HG03575 (cell line): ENCODE data around the gene PCA3.

Experiments
- ATAC-seq: cut with Tn5 transposase; IDR thresholded peaks from one replicate; pipeline ENCODE4 v1.9.1; 2021; ENCODE audit not compliant: unreplicated experiment, insufficient number of reproducible peaks, low FRiP score; ENCODE audit errors: extremely low read depth

PCA3 gene

DNA sequence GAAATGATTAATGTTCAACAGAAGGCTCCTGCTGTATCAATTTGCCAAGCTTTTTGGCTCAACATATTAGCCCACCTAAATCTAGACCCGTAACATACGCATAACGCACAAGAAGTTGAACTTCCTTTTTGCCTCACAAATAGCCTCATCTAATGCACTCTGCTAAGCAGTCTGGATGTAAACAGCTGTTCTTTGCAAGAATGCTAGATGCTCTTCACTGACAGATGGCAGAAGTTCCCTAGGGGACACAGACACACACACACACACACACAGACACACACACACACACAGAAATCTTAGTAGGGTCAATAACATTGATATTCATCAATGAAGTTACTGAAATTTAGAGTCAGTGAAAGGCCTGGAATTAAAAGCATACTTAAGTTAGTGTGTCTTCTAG is 13.2 kb upstream of the PCA3 start:
- no peak for ATAC-seq

DNA sequence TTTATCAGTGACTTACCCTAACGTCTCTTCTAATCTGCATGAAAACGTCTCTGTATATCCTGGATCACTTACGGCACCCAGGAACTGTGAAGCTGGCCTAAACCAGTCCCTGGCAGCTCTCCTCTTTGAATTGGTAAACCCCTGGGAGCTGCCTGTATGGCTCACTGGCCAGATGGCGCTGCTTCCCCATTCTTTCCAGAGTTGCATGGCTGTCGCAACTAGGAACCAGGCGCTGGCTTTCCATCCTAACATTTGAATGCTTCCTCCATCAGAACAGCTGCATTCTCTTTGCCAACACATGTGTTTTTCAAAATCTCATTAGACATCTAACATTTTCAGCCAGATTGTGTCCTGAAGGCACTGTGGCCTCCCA is 8.0 kb upstream of the PCA3 start:
- no peak for ATAC-seq

DNA sequence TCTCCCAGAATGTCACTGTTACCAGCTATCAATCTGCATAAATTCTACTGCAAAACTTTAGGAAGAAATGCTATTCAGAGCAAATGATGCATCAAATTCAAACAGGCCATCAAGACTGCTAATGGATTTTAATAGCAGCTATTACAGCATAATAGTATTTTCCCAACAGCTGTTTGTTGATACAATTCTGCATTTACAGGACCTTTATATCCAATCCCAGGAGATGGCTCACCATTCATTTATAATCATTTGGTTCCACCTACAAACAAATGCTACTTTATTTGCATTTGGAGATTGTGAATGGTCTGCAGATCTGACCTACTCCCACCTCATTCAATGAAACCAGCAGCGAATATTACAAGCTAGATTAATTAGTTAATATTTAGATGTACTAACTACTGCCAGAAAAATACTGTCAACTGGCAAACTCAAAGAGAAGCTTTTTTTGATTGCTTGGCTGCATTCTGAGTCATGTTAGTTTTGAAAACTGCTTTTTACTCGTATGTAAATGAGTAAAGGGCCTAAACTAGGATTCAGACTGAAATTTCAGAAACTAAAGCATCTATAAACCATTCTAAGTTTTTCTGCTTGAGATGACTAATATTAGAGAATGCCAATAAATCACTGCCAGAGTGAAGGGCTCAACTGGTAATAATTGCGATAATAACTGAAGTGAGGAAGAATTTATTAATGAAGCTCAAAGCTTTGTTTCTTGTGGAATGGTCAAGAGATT is 7.1 kb upstream of the PCA3 start:
- no peak for ATAC-seq

GRCh38 chr9:76758476-76758875 is 5.8 kb upstream of the PCA3 start:
- no peak for ATAC-seq

DNA sequence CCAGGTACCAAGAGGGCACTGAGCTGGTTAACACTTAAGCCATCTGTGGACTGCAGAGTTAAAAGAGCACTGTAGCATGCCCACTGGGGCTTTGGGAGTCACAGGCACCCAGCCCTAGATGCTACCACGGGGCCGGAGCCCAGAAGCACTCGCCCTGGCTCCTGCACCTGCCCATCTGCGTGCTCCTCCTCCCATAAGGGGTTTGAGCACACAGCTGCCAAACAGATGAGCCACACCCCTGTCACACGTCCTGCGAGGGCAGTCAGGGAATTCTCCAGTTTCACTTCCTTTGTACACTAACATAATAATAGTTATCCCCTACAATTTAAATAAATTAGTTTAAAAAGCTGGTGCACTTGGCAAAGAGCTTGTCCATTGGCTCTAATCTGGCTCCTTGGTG is 4.5 kb upstream of the PCA3 start:
- no peak for ATAC-seq

GRCh38 chr9:76761448-76761847 is 2.8 kb upstream of the PCA3 start:
- no peak for ATAC-seq

GRCh38 chr9:76766126-76766525 is 1.9 kb downstream of the PCA3 start:
- no peak for ATAC-seq

DNA sequence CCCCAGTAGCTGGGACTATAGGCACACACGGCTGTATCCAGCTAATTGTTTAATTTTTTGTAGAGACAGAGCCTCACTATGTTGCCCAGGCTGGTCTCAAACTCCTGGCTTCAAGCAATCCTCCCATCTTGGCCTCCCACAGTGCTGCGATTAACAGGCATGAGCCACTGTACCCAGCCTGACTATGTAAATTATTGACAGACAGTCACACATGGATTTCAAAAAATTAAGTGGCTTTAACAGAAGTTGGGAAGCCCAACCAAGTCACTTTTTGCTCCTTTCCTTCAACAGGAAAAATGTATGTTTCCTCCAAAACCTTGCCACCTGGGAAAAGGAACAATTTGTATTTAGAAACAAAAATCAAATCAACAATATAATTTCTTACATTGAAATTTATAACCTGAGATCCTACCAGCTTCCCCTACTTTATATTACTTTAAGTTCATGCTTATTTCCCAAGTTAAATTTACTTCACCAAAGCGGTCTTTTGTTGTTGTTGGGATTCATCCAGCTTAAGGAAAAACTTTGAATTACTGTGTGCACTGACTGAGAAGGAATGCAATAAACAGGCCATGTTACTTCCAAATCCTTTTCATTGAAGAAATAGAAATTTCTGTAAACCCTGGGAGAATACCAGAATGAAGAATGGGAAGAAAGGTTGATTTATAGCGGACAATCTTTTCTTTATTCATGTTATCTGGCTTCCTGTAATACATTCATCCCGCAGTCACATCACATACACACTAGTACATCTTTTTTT is 8.6 kb downstream of the PCA3 start:
- ATAC-seq = no peak

DNA sequence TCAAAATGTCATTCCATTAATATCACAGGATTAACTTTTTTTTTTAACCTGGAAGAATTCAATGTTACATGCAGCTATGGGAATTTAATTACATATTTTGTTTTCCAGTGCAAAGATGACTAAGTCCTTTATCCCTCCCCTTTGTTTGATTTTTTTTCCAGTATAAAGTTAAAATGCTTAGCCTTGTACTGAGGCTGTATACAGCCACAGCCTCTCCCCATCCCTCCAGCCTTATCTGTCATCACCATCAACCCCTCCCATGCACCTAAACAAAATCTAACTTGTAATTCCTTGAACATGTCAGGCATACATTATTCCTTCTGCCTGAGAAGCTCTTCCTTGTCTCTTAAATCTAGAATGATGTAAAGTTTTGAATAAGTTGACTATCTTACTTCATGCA is 20.6 kb downstream of the PCA3 start:
- no peak for ATAC-seq

DNA sequence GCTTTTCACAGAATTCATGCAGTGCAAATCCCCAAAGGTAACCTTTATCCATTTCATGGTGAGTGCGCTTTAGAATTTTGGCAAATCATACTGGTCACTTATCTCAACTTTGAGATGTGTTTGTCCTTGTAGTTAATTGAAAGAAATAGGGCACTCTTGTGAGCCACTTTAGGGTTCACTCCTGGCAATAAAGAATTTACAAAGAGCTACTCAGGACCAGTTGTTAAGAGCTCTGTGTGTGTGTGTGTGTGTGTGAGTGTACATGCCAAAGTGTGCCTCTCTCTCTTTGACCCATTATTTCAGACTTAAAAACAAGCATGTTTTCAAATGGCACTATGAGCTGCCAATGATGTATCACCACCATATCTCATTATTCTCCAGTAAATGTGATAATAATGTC is 21.3 kb downstream of the PCA3 start:
- no peak for ATAC-seq

DNA sequence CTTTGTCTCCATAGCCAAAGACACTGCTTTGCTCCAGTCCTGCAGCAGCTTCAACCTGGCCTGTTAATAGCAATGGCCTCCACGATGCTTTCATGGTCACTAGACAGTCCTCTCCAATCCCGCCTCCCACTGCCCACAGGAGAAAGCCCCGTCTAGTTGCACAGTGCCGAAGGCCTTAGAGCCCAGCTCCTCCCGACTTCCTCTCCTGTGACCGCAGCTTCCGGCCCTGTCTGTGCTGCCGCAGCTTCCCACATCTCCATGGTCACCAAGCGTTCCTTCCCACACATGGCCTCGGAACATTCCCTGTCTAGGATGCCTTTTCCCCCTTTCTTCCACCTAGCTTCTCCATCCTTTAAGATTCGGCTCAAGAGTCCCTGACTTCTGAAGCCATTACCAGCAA is 23.4 kb downstream of the PCA3 start:
- ATAC-seq = no peak

GRCh38 chr9:76789840-76790239 is 25.6 kb downstream of the PCA3 start:
- ATAC-seq = no peak

DNA sequence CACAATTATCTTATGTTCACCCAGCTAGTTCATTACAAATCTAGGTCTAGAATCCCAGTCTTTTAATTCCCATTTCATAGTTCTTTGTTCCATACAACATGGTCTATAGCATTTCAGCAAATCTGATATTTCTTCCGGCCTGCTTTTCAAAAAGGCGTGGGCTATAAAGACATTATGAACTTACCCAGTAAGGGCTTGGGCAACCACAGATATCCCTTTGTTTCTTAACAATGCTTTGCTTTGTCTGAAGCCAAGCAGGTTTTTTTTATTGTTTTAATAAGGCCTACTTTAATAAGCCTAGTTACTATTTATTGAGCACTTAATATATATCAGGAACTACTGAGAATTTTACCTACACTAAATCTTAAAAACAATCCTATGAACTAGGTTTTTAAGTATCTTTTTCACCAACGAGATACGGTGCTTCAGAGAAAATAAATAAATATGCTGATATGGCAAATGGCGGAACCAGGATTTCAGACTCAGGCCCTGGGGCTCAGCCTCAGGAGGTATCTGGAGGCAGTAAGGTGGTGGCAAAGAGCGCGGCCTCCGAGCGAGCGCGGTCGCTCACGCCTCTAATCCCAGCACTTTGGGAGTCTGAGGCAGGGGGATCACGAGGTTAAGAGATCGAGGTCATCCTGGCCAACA is 29.7 kb downstream of the PCA3 start:
- ATAC-seq = no peak

DNA sequence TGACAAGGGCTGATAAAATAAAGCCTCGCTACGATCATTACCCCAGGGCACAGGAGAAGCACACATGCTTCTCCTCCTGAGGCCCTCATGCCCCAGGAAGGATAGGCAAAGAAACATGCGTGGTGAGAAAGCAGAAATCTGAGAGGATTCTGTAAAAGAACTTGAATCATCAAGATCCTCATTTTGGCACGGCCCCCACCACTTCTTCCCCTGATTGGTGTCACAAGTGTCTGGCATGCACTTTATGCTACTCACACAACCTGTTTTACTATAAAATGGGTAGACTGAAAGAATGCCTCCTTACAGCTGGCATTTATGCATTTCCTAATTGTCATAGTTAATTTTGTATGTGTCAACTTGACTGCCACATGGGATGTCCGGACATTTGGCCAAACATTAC is 32.1 kb downstream of the PCA3 start:
- no peak for ATAC-seq

GRCh38 chr9:76798527-76798926 is 34.3 kb downstream of the PCA3 start:
- ATAC-seq = no peak

- ATAC-seq = no peak
These were observed 35.2 kb downstream of the PCA3 start for GRCh38 chr9:76799473-76799872.

- no peak for ATAC-seq
These were observed 36.7 kb downstream of the PCA3 start for GRCh38 chr9:76800901-76801300.

DNA sequence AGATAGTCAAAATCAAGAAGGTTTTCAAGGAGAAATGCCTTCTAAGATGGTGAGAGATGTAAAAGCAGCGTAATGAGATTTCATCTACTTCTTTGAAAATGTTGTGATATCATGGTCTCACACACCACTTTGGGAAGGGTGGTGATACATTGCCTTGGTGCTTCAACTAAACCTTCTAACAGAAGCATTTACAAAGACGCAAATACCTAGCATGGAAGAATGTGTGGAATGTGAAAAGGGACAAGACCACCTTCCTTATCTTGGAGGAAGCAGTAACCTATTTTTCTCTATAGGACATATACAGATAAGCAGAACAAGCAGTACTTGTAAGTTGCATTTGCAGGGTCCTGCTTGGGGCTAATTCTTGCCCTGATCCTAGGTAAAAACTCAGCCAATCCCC is 38.8 kb downstream of the PCA3 start:
- no peak for ATAC-seq

DNA sequence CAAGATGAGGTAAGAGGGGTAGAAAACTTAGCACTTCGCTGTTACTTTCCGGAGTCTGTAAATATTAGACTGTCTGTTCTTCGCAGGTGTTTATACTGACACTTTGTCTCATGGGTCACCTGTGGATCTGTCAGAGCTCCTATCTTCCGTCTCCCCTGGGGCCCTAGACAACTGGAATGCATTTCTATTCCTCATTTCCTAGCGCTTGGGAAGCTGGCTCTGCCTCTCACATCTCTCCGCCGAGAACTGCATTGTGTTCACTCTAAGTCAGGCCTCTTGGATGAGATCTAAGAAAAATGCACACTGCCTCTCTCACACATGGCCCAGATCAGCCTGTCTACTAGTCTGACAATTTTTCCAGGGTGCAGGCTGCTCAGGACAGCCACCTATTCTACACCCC is 39.5 kb downstream of the PCA3 start:
- no peak for ATAC-seq

DNA sequence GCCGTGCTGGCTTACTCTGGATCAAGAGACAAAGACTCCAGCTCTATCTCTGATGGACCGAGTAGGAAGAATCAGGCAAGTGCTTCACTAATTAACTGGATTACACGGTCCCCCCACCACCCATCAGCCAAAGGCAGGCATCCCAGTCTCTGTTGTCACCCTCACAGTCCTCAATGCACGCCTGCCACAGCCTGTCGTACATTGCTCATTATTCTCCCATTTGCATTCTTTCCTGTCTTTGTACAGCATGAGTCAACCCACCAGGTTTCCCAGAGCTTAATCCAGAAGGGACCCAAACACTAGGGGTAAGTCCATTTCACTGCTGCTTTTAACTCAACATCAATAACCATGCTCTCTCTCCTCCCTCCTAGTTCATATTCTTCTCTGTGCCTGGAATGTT is 44.4 kb downstream of the PCA3 start:
- no peak for ATAC-seq
